Spleen (tissue), 7 donors: Measurements from ENCODE around the gene SPN.

Source experiments
- POLR2A ChIP-seq, 3 donors: fragments of 450-650 bp; IDR thresholded peaks; one replicate each; pipeline ENCODE4 v1.5.1; 2017; ENCODE audit warnings: antibody characterized with exemption in 3 of 3, mild to moderate bottlenecking in 1 of 3
- TF ChIP-seq, protein P1 (sequence below), 11 experiments: fragments of 200-600 bp in 7 of 11; fragments of 450-650 bp in 4 of 11; sonication (generic) in 4 of 11; IDR thresholded peaks in 8 of 11; conservative IDR thresholded peaks in 3 of 11; 1 replicate in 7 of 11; 2 replicates in 4 of 11; pipeline versions ENCODE4 v1.4.0 to v1.8.0; 2016 to 2021; ENCODE audit warnings: antibody characterized with exemption in 11 of 11, inconsistent platforms in 4 of 11, mild to moderate bottlenecking in 1 of 11
- donor health status: DM: no; HTN: no; CAD: no; lungs with moderate emphysema.
- donor health status: DM: no; HTN: no; CAD: no.
- donor health status: DM: no; HTN: no; CAD: no.

- TF ChIP-seq POLR2A (IDR thresholded peaks at IDR 0.05): no peak
- TF ChIP-seq, protein P1, sequence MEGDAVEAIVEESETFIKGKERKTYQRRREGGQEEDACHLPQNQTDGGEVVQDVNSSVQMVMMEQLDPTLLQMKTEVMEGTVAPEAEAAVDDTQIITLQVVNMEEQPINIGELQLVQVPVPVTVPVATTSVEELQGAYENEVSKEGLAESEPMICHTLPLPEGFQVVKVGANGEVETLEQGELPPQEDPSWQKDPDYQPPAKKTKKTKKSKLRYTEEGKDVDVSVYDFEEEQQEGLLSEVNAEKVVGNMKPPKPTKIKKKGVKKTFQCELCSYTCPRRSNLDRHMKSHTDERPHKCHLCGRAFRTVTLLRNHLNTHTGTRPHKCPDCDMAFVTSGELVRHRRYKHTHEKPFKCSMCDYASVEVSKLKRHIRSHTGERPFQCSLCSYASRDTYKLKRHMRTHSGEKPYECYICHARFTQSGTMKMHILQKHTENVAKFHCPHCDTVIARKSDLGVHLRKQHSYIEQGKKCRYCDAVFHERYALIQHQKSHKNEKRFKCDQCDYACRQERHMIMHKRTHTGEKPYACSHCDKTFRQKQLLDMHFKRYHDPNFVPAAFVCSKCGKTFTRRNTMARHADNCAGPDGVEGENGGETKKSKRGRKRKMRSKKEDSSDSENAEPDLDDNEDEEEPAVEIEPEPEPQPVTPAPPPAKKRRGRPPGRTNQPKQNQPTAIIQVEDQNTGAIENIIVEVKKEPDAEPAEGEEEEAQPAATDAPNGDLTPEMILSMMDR (IDR thresholded peaks at IDR 0.05 in 8 of 11, conservative IDR thresholded peaks at IDR 0.05 in 3 of 11): no peak
These were observed 10.5 kb downstream of the SPN start for GRCh38 chr16:29673501-29673900.
